SKM-1 (cell line): ENCODE data around the gene COL9A3.
"Not testable (repeated sequence)": the region's sequence is repeated elsewhere in the genome, so short reads cannot be mapped to it uniquely, and the experiment has no call there.

ENCODE experiments used
- DNase-seq: peaks from one replicate; lab custom pipeline; 2025; ENCODE audit not compliant: unreplicated experiment; lab: John Stamatoyannopoulos, UW

The COL9A3 gene

GRCh38 chr20:62832951-62833391 lies 16.1 kb downstream of the COL9A3 start:
- DNase-seq: peak; percentile 95

- DNase-seq: no peak
Observed at GRCh38 chr20:62834967-62835730, 18.3 kb downstream of the COL9A3 start.

GRCh38 chr20:62835931-62836861 lies 19.3 kb downstream of the COL9A3 start:
- DNase-seq: no peak

GRCh38 chr20:62836967-62837490 lies 20.2 kb downstream of the COL9A3 start:
- no peak for DNase-seq

- DNase-seq: no peak
Observed at GRCh38 chr20:62837790-62838127, 20.9 kb downstream of the COL9A3 start.

GRCh38 chr20:62838128-62838891 lies 21.5 kb downstream of the COL9A3 start:
- DNase-seq: peak; percentile 59

GRCh38 chr20:62839261-62839660 lies 22.4 kb downstream of the COL9A3 start:
- no peak for DNase-seq

GRCh38 chr20:62839816-62840215 lies 23.0 kb downstream of the COL9A3 start:
- no peak for DNase-seq

- no peak for DNase-seq
Observed at GRCh38 chr20:62840244-62841197, 23.7 kb downstream of the COL9A3 start.

GRCh38 chr20:62841705-62842212 lies 24.9 kb downstream of the COL9A3 start:
- DNase-seq: no peak

- no peak for DNase-seq
Observed at GRCh38 chr20:62843656-62844055, 26.8 kb downstream of the COL9A3 start.

- DNase-seq: no peak
Observed at GRCh38 chr20:62844182-62844581, 27.3 kb downstream of the COL9A3 start.

GRCh38 chr20:62845416-62846160 lies 28.7 kb downstream of the COL9A3 start:
- DNase-seq: no peak

GRCh38 chr20:62846166-62846890 lies 29.5 kb downstream of the COL9A3 start:
- no peak for DNase-seq

- DNase-seq: not testable (repeated sequence)
Observed at GRCh38 chr20:62848917-62849316, 32.1 kb downstream of the COL9A3 start.

GRCh38 chr20:62849431-62849830 lies 32.6 kb downstream of the COL9A3 start:
- DNase-seq: no peak

- DNase-seq: no peak
Observed at GRCh38 chr20:62850333-62850974, 33.6 kb downstream of the COL9A3 start.

GRCh38 chr20:62852196-62852595 lies 35.3 kb downstream of the COL9A3 start:
- DNase-seq: no peak
